Measurements from ENCODE around the gene HOXC10. TPM values are rescaled to one million over a fixed set of nuclear protein-coding genes. Genes with fewer than 3 reads are reported as not detected.

Gene HOXC10
- total RNA-seq, 1 donor from 2014 or later, result not detected

DNA sequence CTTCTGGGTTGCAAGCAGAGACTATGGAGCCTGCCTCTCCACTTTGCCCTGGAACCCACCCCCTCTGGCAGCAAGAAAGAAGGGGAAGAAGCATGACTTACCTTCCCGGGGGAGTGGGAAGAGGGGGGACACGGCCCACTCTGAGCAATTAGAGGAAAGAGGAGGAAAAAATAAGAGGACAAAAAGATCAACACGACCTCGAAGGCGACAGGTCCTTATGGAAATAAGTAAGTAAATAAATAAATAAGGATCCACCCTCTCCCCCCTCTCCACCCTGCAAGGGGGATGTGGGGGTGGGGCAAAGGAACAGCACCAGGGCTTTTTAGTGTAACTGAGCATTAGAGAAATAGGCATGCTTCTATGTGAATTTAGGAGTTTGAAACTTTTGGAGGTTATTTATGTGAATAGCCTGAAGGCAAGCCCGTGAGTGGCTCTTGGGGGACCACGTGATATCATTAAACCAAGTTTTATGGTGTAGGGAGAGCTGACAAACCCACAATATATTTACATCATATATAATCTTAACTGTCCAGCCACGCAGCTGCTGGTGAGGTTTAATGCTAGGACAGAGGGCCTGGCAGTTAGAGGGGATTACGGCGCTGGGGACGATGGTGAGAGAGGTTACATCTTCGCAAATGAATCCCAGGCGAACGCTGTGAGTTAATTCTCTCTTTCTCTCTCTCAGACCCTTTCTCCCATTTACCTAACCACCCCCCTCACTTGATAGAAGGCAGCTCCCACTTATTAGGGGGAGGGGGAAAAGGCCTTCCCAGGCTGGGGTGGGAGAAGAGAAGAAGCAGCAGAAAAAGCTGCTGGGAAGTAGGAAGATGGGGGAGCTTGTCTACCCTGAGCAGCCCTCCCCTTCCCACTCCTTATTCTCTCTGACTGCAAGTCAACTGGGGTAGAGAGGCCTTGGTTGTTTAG is 52.7 kb downstream of the HOXC10 start:
- peaks cover 4% of the 10 kb centered on the region for H3K9me3 Mint-ChIP-seq (ENCODE audit: unreplicated experiment)
- peaks cover 81% of the 10 kb centered on the region for H3K27me3 Mint-ChIP-seq (ENCODE audit: unreplicated experiment)
- no peaks in the 10 kb centered on the region for H3K36me3 Mint-ChIP-seq (ENCODE audit: unreplicated experiment)
- H3K4me3 Mint-ChIP-seq (ENCODE audit: unreplicated experiment), result no peak overlapping the region
- peaks cover 7% of the 10 kb centered on the region for H3K4me1 Mint-ChIP-seq (ENCODE audit: unreplicated experiment)
- TF ChIP-seq, protein P1, sequence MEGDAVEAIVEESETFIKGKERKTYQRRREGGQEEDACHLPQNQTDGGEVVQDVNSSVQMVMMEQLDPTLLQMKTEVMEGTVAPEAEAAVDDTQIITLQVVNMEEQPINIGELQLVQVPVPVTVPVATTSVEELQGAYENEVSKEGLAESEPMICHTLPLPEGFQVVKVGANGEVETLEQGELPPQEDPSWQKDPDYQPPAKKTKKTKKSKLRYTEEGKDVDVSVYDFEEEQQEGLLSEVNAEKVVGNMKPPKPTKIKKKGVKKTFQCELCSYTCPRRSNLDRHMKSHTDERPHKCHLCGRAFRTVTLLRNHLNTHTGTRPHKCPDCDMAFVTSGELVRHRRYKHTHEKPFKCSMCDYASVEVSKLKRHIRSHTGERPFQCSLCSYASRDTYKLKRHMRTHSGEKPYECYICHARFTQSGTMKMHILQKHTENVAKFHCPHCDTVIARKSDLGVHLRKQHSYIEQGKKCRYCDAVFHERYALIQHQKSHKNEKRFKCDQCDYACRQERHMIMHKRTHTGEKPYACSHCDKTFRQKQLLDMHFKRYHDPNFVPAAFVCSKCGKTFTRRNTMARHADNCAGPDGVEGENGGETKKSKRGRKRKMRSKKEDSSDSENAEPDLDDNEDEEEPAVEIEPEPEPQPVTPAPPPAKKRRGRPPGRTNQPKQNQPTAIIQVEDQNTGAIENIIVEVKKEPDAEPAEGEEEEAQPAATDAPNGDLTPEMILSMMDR (IDR thresholded peaks at IDR 0.05), result no peak
- H3K27ac Mint-ChIP-seq (ENCODE audit: unreplicated experiment), result no peak overlapping the region
- DNase-seq (ENCODE audit: extremely low spot score, unreplicated experiment), result no peak

DNA sequence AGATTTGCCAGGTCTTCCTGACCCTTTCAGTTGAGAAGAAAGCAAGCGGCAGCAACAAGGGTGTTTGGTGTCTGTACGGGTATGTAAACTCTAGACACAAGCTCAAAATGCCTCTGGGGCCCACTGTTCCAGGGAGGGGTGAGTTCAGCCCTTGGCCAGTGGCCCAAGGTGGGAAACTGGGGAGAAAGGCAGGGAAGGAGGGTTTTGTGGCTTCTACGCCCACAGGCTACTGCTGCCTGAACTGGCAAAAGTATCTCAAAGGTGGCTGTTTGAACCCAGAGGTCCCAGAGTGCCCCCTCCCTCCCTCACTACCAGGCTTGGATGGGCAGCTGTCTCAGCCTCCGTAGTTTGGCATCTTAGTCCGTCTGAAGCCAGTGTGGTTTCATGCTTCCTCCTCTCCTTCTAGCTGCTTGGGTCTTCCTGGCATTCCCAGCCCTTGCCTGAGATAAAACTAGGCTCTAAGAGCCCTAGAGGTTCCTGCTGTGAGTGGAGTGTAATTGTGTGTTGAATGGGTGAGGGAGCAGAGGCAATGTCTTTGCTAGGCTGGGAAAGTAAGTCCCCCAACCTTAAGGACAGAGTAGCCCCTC is 53.4 kb downstream of the HOXC10 start:
- no peak for DNase-seq (ENCODE audit: extremely low spot score, unreplicated experiment)
- H3K36me3 Mint-ChIP-seq (ENCODE audit: unreplicated experiment), result no peaks in the 10 kb centered on the region
- H3K4me3 Mint-ChIP-seq (ENCODE audit: unreplicated experiment), result no peak overlapping the region
- peaks cover 81% of the 10 kb centered on the region for H3K27me3 Mint-ChIP-seq (ENCODE audit: unreplicated experiment)
- peaks cover 6% of the 10 kb centered on the region for H3K4me1 Mint-ChIP-seq (ENCODE audit: unreplicated experiment)
- H3K9me3 Mint-ChIP-seq (ENCODE audit: unreplicated experiment), result no peaks in the 10 kb centered on the region
- TF ChIP-seq, protein P1 (IDR thresholded peaks at IDR 0.05), result no peak
- H3K27ac Mint-ChIP-seq (ENCODE audit: unreplicated experiment), result no peak overlapping the region

DNA sequence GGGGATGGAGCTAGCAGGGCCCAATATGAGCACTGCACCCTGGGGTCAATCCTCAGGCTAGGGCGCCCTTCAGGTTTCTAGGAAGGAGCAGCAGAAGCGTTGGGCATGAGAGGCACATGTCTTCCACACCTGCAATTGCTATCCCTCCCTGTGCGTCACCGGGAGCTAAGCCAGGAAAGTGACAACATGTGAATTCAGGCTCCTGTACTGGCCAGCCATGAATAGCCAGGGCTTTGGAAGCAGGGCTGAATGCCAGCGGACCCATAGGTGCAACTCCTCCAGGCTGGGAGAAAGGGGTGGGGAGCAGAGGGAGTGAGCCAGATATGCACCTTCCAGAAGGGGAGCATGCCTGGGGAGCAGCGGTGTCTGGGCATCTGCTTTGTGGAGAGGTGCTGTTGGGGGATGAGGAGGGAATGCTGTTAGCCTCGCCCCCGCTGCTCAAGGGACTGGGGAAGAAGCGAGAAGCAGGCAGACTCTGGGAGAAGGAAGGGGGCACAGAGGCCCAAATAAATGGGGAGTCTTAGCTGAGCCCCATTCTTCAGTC is 54.0 kb downstream of the HOXC10 start:
- Mint-ChIP-seq H3K27me3 (ENCODE audit: unreplicated experiment) (peaks cover 83% of the 10 kb centered on the region), H3K36me3 (ENCODE audit: unreplicated experiment) (no peaks in the 10 kb centered on the region), H3K4me1 (ENCODE audit: unreplicated experiment) (peaks cover 4% of the 10 kb centered on the region), H3K4me3 (ENCODE audit: unreplicated experiment) (no peak overlapping the region), H3K27ac (ENCODE audit: unreplicated experiment) (no peak overlapping the region), H3K9me3 (ENCODE audit: unreplicated experiment) (no peaks in the 10 kb centered on the region)
- no peak for DNase-seq (ENCODE audit: extremely low spot score, unreplicated experiment)
- TF ChIP-seq, protein P1 (IDR thresholded peaks at IDR 0.05), result no peak

DNA sequence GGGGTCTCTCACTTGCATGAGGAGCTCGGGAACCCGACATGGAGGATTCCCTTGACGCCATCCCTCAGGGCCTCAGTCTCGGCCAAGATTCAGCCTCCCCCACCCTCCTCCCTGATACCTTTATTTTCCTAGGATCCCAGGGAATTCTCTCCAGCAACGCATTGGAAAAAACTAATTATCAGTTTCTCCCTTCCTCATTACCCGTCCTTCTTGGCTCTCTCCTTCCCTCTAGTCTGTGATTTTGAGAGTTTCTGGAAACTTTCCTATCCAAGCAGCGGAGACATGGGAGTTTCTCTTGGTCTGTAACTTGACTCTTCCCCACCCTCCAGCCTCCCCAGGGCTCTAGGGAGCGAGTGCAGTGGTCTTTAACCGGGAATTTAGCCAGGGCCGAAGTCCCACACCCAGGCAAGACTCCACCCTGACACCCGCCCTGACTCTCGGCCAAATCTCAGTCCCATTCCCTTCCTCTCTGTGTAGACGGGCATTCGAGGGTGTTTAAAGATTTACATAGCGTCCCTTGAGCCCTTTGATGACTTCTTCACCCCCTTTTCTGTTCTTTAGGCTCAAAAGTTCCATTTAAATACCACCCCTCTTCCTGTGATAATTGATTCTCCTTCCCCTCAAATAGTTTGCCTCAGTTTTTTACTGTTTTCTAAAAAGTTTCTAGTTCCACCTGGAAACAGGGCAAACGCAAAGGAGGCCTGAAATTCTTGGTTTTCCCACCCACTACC is 54.6 kb downstream of the HOXC10 start:
- H3K4me1 Mint-ChIP-seq (ENCODE audit: unreplicated experiment), result no peaks in the 10 kb centered on the region
- peaks cover 85% of the 10 kb centered on the region for H3K27me3 Mint-ChIP-seq (ENCODE audit: unreplicated experiment)
- TF ChIP-seq, protein P1 (IDR thresholded peaks at IDR 0.05), result no peak
- H3K9me3 Mint-ChIP-seq (ENCODE audit: unreplicated experiment), result no peaks in the 10 kb centered on the region
- no peak overlapping the region for H3K27ac Mint-ChIP-seq (ENCODE audit: unreplicated experiment)
- H3K36me3 Mint-ChIP-seq (ENCODE audit: unreplicated experiment), result no peaks in the 10 kb centered on the region
- DNase-seq (ENCODE audit: extremely low spot score, unreplicated experiment), result no peak
- no peak overlapping the region for H3K4me3 Mint-ChIP-seq (ENCODE audit: unreplicated experiment)

Small RNA genes within 50 kb of the gene (microRNA-seq; reads per million reads assigned to microRNA genes)
- gene MIR196A2 (ENCODE audit: unreplicated experiment) (not detected), gene MIR615 (ENCODE audit: unreplicated experiment) (not detected)

Other genes with a start within 250 kb of the HOXC10 start
- gene CISTR, start 233.2 kb upstream of the HOXC10 start, total RNA-seq, result not detected in 2 replicates
- gene HOXC13, start 46.3 kb upstream of the HOXC10 start, total RNA-seq, result not detected in 2 replicates
- not detected in 2 replicates for gene HOXC12, start 30.2 kb upstream of the HOXC10 start, total RNA-seq
- not detected in 2 replicates for gene HOXC11, start 12.0 kb upstream of the HOXC10 start, total RNA-seq
- not detected in 2 replicates for gene HOTAIR, start 10.2 kb upstream of the HOXC10 start, total RNA-seq
- gene HOXC9, start 15.0 kb downstream of the HOXC10 start, total RNA-seq, result not detected in 2 replicates
- gene HOXC8, start 23.8 kb downstream of the HOXC10 start, total RNA-seq, result not detected in 2 replicates
- gene HOXC6, start 43.3 kb downstream of the HOXC10 start, total RNA-seq, result not detected in 2 replicates
- gene HOXC5, start 47.9 kb downstream of the HOXC10 start, total RNA-seq, result not detected in 2 replicates
- gene HOXC4, start 68.7 kb downstream of the HOXC10 start, total RNA-seq, result not detected in 2 replicates
- gene SMUG1, start 203.8 kb downstream of the HOXC10 start, total RNA-seq, result 33.8 and 34.5 TPM in 2 replicates

Data from osteocyte (in vitro differentiated cells).